Colonic mucosa (tissue), 4 donors: ENCODE results near the gene VLDLR. TPM values are rescaled to one million over a fixed set of nuclear protein-coding genes. Genes with fewer than 3 reads are reported as not detected.

ENCODE experiments used
- DNase-seq: peaks from one replicate; pipeline ENCODE4 v3.0.0-alpha.2; 2020
- H3K27ac ChIP-seq: fragments of 200-600 bp; one replicate; pipeline ENCODE4 v1.8.0; 2021
- H3K27me3 ChIP-seq: fragments of 200-600 bp; one replicate; pipeline ENCODE4 v1.8.0; 2021
- H3K36me3 ChIP-seq: fragments of 200-600 bp; one replicate; pipeline ENCODE4 v1.8.0; 2021
- H3K4me1 ChIP-seq: fragments of 200-600 bp; one replicate; pipeline ENCODE4 v1.8.0; 2021; ENCODE audit warnings: mild to moderate bottlenecking
- H3K4me3 ChIP-seq: fragments of 200-600 bp; one replicate; pipeline ENCODE4 v1.8.0; 2021
- H3K9ac ChIP-seq, 2 donors: one replicate each; pipeline ENCODE4 v1.7.0; 2013; ENCODE audit warnings: control low read depth in 2 of 2, low read depth in 2 of 2, low read length in 2 of 2
- H3K9me3 ChIP-seq: fragments of 200-600 bp; one replicate; pipeline ENCODE4 v1.8.0; 2021
- intact Hi-C: fragments of 100-400 bp; cut with DNase I; formaldehyde crosslinking; loops from one replicate; pipeline ENCODE4 v1.14.1; 2022
- total RNA-seq, 2 donors: library from RNA; stranded (reverse); fragmentation: NEBNext Ultra II Directional in 1 of 2; extraction: Animal tissue kit (Norgen Biotek cat#: 25700) in 1 of 2; gene quantifications; one replicate each; pipeline ENCODE4 v1.2.1, GENCODE V29; 2021
- TF ChIP-seq, protein P1 (sequence below): fragments of 200-600 bp; IDR thresholded peaks from one replicate; pipeline ENCODE4 v1.8.0; 2022; ENCODE audit warnings: antibody characterized with exemption, mild to moderate bottlenecking
- donor health status: healthy.
- donor health status: DM: no; HTN: no; CAD: no.
- donor health status: DM: no; HTN: no; CAD: no.

VLDLR gene
- total RNA-seq, 2 donors from 2014 or later, result 7.9 to 21.5 TPM

- Histone ChIP-seq H3K27me3 (no peaks in the 10 kb centered on the region), H3K4me1 (no peaks in the 10 kb centered on the region), H3K4me3 (no peak overlapping the region), H3K9me3 (no peaks in the 10 kb centered on the region), H3K27ac (no peak overlapping the region), H3K9ac (no peak overlapping the region), H3K36me3 (no peaks in the 10 kb centered on the region)
- TF ChIP-seq, protein P1, sequence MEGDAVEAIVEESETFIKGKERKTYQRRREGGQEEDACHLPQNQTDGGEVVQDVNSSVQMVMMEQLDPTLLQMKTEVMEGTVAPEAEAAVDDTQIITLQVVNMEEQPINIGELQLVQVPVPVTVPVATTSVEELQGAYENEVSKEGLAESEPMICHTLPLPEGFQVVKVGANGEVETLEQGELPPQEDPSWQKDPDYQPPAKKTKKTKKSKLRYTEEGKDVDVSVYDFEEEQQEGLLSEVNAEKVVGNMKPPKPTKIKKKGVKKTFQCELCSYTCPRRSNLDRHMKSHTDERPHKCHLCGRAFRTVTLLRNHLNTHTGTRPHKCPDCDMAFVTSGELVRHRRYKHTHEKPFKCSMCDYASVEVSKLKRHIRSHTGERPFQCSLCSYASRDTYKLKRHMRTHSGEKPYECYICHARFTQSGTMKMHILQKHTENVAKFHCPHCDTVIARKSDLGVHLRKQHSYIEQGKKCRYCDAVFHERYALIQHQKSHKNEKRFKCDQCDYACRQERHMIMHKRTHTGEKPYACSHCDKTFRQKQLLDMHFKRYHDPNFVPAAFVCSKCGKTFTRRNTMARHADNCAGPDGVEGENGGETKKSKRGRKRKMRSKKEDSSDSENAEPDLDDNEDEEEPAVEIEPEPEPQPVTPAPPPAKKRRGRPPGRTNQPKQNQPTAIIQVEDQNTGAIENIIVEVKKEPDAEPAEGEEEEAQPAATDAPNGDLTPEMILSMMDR, result no peak
- intact Hi-C loops, result no loop called here
- no peak for DNase-seq
These were observed 42.0 kb downstream of the VLDLR start for GRCh38 chr9:2663461-2664173.

DNA sequence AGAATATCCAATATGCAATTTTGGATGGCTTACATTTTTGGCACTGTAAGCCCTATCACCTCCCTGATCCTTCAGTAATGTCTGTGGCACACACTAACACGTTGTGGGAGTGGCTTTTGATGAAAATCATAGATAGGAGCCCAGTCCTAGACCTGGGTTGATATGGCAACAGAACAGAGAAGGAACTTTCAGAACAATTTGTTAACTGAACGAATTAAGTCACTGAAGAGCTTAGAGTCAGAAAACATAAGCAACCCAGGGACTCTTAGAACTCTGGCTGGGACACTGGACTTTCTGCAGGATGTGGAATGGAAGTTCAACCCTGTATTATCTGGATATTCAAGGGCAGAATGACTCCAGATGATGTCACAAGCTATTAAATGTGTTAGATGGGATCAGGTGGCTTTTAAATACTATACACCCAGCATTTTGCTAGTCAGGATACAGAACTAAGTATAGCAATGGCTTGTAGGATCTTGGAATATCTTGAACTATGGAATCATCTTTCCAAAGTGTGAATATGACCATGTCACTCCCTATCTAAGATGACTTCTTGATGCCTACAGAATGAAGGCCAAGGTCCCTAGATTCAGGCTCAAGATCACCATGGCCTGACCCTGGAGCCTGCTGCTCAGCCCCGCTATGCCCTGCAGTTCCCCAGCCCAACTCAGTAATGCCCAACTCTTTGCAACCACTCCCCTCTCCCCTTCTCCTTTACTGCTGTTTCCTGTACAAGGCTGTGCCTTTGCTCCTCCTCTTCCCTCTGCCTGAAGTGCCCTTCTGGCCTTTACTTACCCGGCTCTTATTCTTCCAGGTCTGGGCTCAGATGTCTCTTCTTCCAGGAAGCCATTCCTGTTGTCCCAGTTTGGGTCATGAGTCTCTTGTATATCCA is 42.8 kb downstream of the VLDLR start:
- no peaks in the 10 kb centered on the region for H3K9me3 ChIP-seq
- DNase-seq, result no peak
- TF ChIP-seq, protein P1, result no peak
- no peak overlapping the region for H3K9ac ChIP-seq
- intact Hi-C loops, result no loop called here
- no peak overlapping the region for H3K27ac ChIP-seq
- H3K4me3 ChIP-seq, result no peak overlapping the region
- no peaks in the 10 kb centered on the region for H3K36me3 ChIP-seq
- H3K27me3 ChIP-seq, result no peaks in the 10 kb centered on the region
- H3K4me1 ChIP-seq, result no peaks in the 10 kb centered on the region

DNA sequence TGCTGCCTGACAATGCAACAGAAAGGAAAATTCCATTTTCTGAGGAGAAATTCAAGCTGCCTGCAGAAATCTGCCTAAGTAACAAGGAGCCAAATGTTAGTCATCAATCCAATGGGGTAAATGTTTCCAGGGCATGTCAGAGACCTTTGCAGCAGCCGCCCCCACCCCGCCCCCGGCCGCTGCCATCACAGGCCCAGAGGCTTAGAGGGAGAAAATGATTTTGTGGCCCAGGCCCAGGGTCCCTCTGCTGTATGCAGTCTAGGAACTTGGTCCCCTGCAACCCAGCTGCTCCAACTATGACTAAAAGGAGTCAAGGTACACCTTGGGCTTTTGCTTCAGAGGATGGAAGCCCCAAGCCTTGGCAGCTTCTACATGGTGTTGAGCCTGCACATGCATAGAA is 45.0 kb downstream of the VLDLR start:
- no peak for DNase-seq
- TF ChIP-seq, protein P1, result no peak
- H3K9me3 ChIP-seq, result no peaks in the 10 kb centered on the region
- H3K9ac ChIP-seq, result no peak overlapping the region
- intact Hi-C loops, result no loop called here
- no peaks in the 10 kb centered on the region for H3K27me3 ChIP-seq
- no peak overlapping the region for H3K4me3 ChIP-seq
- no peaks in the 10 kb centered on the region for H3K4me1 ChIP-seq
- no peak overlapping the region for H3K27ac ChIP-seq
- no peaks in the 10 kb centered on the region for H3K36me3 ChIP-seq

DNA sequence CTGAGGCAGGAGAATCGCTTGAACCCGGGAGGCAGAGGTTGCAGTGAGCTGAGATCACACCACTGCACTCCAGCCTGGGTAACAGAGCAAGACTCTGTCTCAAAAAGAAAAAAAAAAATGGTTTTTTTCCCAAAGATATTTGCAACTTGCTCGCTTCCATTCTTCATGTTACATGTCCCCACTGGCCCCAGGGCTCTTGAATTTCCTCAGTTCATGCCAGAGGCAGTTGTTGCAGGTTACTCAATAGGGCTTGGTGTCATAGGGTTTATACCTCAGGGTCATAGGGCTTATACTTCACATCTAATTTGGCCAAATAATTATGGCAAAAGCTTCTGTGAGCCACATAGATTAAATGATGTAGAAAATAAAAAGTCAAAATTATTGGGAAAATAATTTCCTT is 51.6 kb downstream of the VLDLR start:
- no peak overlapping the region for H3K9ac ChIP-seq
- DNase-seq, result no peak
- H3K4me3 ChIP-seq, result no peak overlapping the region
- no peaks in the 10 kb centered on the region for H3K9me3 ChIP-seq
- TF ChIP-seq, protein P1, result no peak
- no peaks in the 10 kb centered on the region for H3K4me1 ChIP-seq
- no peaks in the 10 kb centered on the region for H3K27me3 ChIP-seq
- H3K27ac ChIP-seq, result no peak overlapping the region
- H3K36me3 ChIP-seq, result no peaks in the 10 kb centered on the region
- intact Hi-C loops, result no loop called here

DNA sequence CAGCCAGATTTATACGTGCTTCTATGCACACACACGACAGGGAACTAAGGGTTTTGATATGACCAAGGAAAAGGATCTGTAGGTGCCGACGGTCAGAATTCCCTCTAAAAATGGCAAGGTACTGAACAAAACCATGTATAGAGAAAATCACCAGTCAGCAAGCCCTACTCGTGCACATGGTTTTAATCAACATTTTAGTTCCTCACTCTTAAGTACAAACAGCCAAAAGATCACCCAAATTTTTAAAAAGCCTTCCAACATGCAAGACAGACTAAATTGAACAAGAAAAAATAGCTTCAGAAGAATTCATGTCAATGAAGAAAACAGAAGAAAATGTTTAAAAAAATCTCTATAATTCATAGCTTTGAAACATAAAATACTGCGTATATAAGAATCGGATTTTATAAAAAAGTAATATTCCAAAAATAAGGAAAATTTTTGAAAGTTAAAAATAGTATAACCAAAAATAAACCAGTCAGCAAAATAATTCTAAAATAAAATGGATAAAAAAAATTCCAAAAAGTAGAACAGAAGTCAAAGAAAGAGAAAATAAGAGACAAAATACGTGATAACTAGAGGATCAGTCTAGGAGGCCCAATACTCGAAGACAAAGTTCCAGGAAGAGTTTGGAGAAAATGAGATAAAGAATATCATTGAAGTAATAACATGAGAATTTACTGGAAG is 52.7 kb downstream of the VLDLR start:
- H3K36me3 ChIP-seq, result no peaks in the 10 kb centered on the region
- DNase-seq, result no peak

More for the DNA sequence above, 52.7 kb downstream of the VLDLR start:
- Histone ChIP-seq H3K4me3 (no peak overlapping the region), H3K27me3 (no peaks in the 10 kb centered on the region), H3K9ac (no peak overlapping the region), H3K4me1 (no peaks in the 10 kb centered on the region), H3K9me3 (no peaks in the 10 kb centered on the region), H3K27ac (no peak overlapping the region)
- TF ChIP-seq, protein P1, result no peak
- intact Hi-C loops, result no loop called here
